Upper lobe of right lung (tissue), 1 donor: ENCODE data around the gene LEP. TPM values are rescaled to one million over a fixed set of nuclear protein-coding genes. Genes with fewer than 3 reads are reported as not detected.
"Not testable (repeated sequence)": the region's sequence is repeated elsewhere in the genome, so short reads cannot be mapped to it uniquely, and the experiment has no call there.

Source experiments
- ATAC-seq: fragments of 200-7000 bp; cut with Tn5 transposase; one replicate; pipeline ENCODE4 v1.9.1; 2020; ENCODE audit warnings: mild to moderate bottlenecking, moderate library complexity
- DNase-seq: peaks from one replicate; pipeline ENCODE4 v3.0.0-alpha.2; 2020
- H3K27ac ChIP-seq: fragments of 200-600 bp; one replicate; pipeline ENCODE4 v1.8.0; 2022
- H3K27me3 ChIP-seq: fragments of 200-600 bp; one replicate; pipeline ENCODE4 v1.8.0; 2022; ENCODE audit warnings: mild to moderate bottlenecking
- H3K36me3 ChIP-seq: fragments of 200-600 bp; one replicate; pipeline ENCODE4 v1.8.0; 2022
- H3K4me1 ChIP-seq: fragments of 200-600 bp; one replicate; pipeline ENCODE4 v1.8.0; 2022
- H3K4me3 ChIP-seq: fragments of 200-600 bp; one replicate; pipeline ENCODE4 v1.8.0; 2022; ENCODE audit warnings: mild to moderate bottlenecking
- H3K9me3 ChIP-seq: fragments of 200-600 bp; one replicate; pipeline ENCODE4 v1.8.0; 2022
- CTCF ChIP-seq: fragments of 200-600 bp; IDR thresholded peaks from one replicate; pipeline ENCODE4 v1.8.0; 2022; ENCODE audit warnings: antibody characterized with exemption
- intact Hi-C: fragments of 100-400 bp; cut with DNase I; formaldehyde crosslinking; loops from one replicate; pipeline ENCODE4 v1.11.0; 2022
- total RNA-seq: library from RNA; stranded (reverse); fragmentation: NEBNext Ultra II Directional; extraction: Animal tissue kit (Norgen Biotek cat#: 25700); gene quantifications from one replicate; pipeline ENCODE4 v1.2.1, GENCODE V29; 2021
- donor health status: DM: no; HTN: yes; CAD: no; lungs with severe emphysema.

Gene LEP
- total RNA-seq, 1 donor from 2014 or later: not detected

- Histone ChIP-seq H3K9me3 (peaks cover 8% of the 10 kb centered on the region), H3K27me3 (no peaks in the 10 kb centered on the region), H3K4me3 (no peak overlapping the region), H3K4me1 (no peaks in the 10 kb centered on the region), H3K27ac (no peak overlapping the region), H3K36me3 (no peaks in the 10 kb centered on the region)
- DNase-seq (no peak), ATAC-seq (no peak)
- TF ChIP-seq CTCF: no peak
- intact Hi-C loops: no loop called here
Measured at GRCh38 chr7:128278366-128278765, 37.3 kb downstream of the LEP start.

GRCh38 chr7:128279124-128279713 lies 38.1 kb downstream of the LEP start:
- ATAC-seq: no peak
- H3K4me1 ChIP-seq: no peaks in the 10 kb centered on the region

GRCh38 chr7:128280451-128280850 lies 39.4 kb downstream of the LEP start:
- ATAC-seq: not testable (repeated sequence)

More at GRCh38 chr7:128279124-128279713, 38.1 kb downstream of the LEP start:
- intact Hi-C loops: no loop called here
- TF ChIP-seq CTCF: no peak
- Histone ChIP-seq H3K27me3 (no peaks in the 10 kb centered on the region), H3K4me3 (no peak overlapping the region), H3K36me3 (no peaks in the 10 kb centered on the region), H3K27ac (no peak overlapping the region), H3K9me3 (peaks cover 8% of the 10 kb centered on the region)
- no peak for DNase-seq

GRCh38 chr7:128281605-128282380 lies 40.7 kb downstream of the LEP start:
- DNase-seq (peak; percentile 44), ATAC-seq (no peak)
- Histone ChIP-seq H3K27me3 (no peaks in the 10 kb centered on the region), H3K9me3 (peaks cover 8% of the 10 kb centered on the region), H3K4me1 (no peaks in the 10 kb centered on the region), H3K36me3 (no peaks in the 10 kb centered on the region), H3K4me3 (no peak overlapping the region), H3K27ac (no peak overlapping the region)
- TF ChIP-seq CTCF: no peak
- intact Hi-C loops: no loop called here

More at GRCh38 chr7:128280451-128280850, 39.4 kb downstream of the LEP start:
- H3K4me1 ChIP-seq, DNase-seq, H3K27ac ChIP-seq, H3K27me3 ChIP-seq, H3K4me3 ChIP-seq, intact Hi-C loops, H3K9me3 ChIP-seq, H3K36me3 ChIP-seq: not testable (repeated sequence)

- no peak for TF ChIP-seq CTCF
- Histone ChIP-seq H3K4me3 (no peak overlapping the region), H3K4me1 (no peaks in the 10 kb centered on the region), H3K27ac (no peak overlapping the region), H3K27me3 (no peaks in the 10 kb centered on the region), H3K36me3 (no peaks in the 10 kb centered on the region), H3K9me3 (peaks cover 8% of the 10 kb centered on the region)
- no peak for ATAC-seq
- DNase-seq: no peak
- intact Hi-C loops: no loop called here
Measured at GRCh38 chr7:128284102-128284501, 43.0 kb downstream of the LEP start.

- DNase-seq (no peak), ATAC-seq (no peak)
- TF ChIP-seq CTCF: no peak
- Histone ChIP-seq H3K4me1 (no peaks in the 10 kb centered on the region), H3K4me3 (no peak overlapping the region), H3K27ac (no peak overlapping the region), H3K27me3 (no peaks in the 10 kb centered on the region), H3K36me3 (no peaks in the 10 kb centered on the region), H3K9me3 (no peaks in the 10 kb centered on the region)
- intact Hi-C loops: no loop called here
Measured at GRCh38 chr7:128287556-128287955, 46.5 kb downstream of the LEP start.

- H3K27me3 ChIP-seq, H3K4me1 ChIP-seq, H3K36me3 ChIP-seq, ATAC-seq, H3K4me3 ChIP-seq, DNase-seq, H3K27ac ChIP-seq, H3K9me3 ChIP-seq, intact Hi-C loops: not testable (repeated sequence)
Measured at GRCh38 chr7:128298004-128298403, 56.9 kb downstream of the LEP start.
